Measurements from ENCODE around the gene SSX4. TPM values are rescaled to one million over a fixed set of nuclear protein-coding genes. Genes with fewer than 3 reads are reported as not detected.

The SSX4 gene
- not detected in 5 replicates for total RNA-seq (2022; extraction: Qiagen RNA extraction)

GRCh38 chrX:48383239-48383638 lies at the start of gene SSX4:
Gene SSX4 (plus strand): TSS chrX:48383539. CDS start chrX:48384054, 515 bp downstream.

DNA sequence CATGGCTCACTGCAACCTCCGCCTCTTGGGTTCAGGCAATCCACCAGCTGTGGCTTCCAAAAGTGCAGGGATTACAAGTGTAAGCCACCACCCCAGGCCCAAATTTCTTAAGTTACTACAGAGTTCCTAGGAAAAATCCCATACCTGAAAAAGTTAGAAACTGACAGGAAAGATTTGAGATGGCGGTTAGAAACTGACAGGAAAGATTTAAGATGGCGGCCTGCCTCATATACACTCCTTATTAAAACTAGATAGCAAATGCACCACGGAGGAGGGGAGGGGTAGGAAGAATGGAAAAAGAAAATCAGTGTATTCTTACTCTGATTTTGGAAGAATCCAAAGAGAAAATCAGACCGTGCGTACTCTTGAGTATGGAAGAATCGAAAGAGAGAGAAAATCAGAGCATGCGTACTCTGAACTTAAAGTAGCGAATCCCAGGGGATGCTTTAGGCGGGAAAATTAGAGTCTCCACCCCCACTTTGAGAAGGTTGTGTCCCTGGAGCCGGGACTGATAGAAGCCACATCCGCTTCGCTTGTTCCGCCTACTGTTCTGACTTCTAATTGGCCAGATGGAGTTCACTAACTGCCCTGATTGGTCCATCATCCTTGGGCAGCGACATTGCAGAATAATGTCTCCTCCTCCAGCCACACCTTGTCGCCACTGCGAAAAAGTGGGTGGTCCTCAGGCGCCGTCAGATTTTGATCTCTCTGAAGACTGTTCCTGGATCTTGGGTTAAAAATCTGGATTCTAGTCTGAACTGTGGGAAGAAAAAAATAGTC lies 26.8 kb upstream of the SSX4 start, which contains the start of gene SSX3:
Gene SSX3 (minus strand): TSS at position 389 of the 780 bp plus-strand sequence. CDS start 1,454 bp downstream, outside the sequence.

DNA sequence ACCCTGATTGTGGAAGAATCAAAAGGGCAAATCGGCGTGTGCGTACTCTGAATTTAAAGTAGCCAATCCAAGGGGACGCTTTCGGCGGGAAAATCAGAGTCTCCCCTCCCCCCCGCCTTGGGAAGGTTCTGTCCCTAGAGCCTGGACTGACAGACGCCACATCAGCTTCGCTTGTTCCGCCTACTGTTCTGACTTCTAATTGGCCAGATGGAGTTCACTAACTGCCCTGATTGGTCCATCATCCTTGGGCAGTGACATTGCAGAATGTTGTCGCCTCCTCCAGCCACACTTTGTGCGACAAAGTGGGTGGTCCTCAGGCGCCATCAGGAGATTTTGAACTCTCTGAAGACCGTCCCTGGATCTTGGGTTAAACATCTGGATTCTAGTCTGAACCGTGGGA lies 28.5 kb downstream of the SSX4 start, which contains the start of gene SSX4B:
Gene SSX4B (minus strand): TSS at position 101 of the 400 bp plus-strand sequence. CDS start 588 bp downstream, outside the sequence.

Other genes with a start within 250 kb of the SSX4 start
- not detected in 5 replicates for gene SSX5, start 186.7 kb upstream of the SSX4 start, total RNA-seq (2022; extraction: Qiagen RNA extraction)
- not detected in 5 replicates for gene SSX1, start 128.1 kb upstream of the SSX4 start, total RNA-seq (2022; extraction: Qiagen RNA extraction)
- not detected in 5 replicates for gene SSX3, start 26.8 kb upstream of the SSX4 start, total RNA-seq (2022; extraction: Qiagen RNA extraction)
- gene SSX4B, start 28.4 kb downstream of the SSX4 start, total RNA-seq (2022; extraction: Qiagen RNA extraction): not detected in 5 replicates
- 0.18 to 0.38 TPM (median 0.26 TPM) in 5 replicates for gene SLC38A5, start 86.7 kb downstream of the SSX4 start, total RNA-seq (2022; extraction: Qiagen RNA extraction)
- gene FTSJ1, start 92.7 kb downstream of the SSX4 start, total RNA-seq (2022; extraction: Qiagen RNA extraction): 68.5 to 73.8 TPM (median 70.9 TPM) in 5 replicates
- gene PORCN, start 125.5 kb downstream of the SSX4 start, total RNA-seq (2022; extraction: Qiagen RNA extraction): 15.4 to 17.4 TPM (median 16.0 TPM) in 5 replicates
- gene EBP, start 138.3 kb downstream of the SSX4 start, total RNA-seq (2022; extraction: Qiagen RNA extraction): 138 to 157 TPM (median 148 TPM) in 5 replicates
- 10.0 to 16.4 TPM (median 12.6 TPM) in 5 replicates for gene TBC1D25, start 156.2 kb downstream of the SSX4 start, total RNA-seq (2022; extraction: Qiagen RNA extraction)
- 345 to 656 TPM (median 367 TPM) in 5 replicates for gene RBM3, start 190.9 kb downstream of the SSX4 start, total RNA-seq (2022; extraction: Qiagen RNA extraction)
- 58.8 to 99.9 TPM (median 84.2 TPM) in 5 replicates for gene WDR13, start 214.0 kb downstream of the SSX4 start, total RNA-seq (2022; extraction: Qiagen RNA extraction)